Activated T-cell treated with anti-CD3 and anti-CD28 coated beads for 1 hour (primary cell): Measurements from ENCODE around the gene PKNOX2.

Experiments used
- DNase-seq: peaks from one replicate; pipeline ENCODE4 v3.0.0-alpha.2; 2020; ENCODE audit warnings: low read depth

PKNOX2 gene

GRCh38 chr11:125164422-125165110, at the start of gene PKNOX2:
Gene PKNOX2, plus strand, starts transcription at chr11:125164751. Its CDS starts 186,555 bp downstream, at chr11:125351306.
- DNase-seq: peak; percentile 64

DNA sequence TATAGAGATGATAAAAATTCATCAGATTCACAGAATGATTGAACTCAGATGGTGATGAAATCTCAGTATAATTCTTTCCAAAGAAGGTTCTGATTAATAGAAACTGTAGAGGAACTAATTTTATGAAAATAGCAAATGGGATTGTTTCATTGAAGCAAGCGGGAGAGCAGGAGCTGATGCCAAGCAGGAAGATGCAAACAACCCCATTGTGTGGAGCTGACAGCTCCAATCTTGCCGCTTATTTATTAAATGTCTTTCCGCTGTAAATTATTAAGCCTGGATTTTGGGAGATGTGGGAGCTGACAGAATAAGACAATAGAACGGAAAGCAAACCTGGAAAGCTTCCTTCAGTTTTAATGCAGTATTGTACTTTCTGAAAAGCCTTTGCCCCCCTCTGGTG, 47.1 kb upstream of the PKNOX2 start:
- DNase-seq: no peak

DNA sequence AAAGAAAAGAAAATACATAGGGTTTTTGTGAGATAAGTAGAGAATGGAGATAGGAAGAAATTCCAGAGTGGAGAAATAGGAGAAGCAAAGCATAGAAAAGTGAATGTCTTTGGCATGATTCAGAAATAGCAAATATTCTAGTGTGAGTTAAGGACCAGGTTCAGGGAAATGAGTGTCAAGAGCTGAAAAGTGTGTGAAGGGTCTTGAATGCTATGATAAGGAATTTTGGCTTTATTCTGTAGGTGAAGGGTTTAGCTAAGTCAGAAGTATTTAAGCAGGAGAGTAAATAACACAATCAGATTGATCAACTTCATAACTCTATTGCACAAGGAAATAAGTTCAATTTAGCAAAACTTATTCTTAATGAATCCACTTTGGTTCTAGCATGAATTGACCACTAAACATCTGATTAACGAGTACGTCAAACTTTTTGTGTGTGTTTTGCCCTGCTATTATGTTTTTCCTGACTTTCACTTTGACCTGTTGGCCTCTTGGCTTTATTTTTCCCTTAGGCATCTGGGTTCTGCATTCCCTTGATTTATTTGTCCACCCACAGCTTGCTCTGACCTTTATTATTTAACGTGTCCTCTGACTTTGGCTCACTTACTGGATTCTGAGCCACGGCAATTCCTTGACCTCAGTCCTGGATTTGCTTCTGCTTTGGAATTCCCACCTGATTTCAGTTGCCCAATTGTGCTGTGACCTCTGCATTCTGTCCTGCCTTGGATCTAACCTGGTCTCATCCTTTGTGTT, 41.2 kb upstream of the PKNOX2 start:
- DNase-seq: no peak

DNA sequence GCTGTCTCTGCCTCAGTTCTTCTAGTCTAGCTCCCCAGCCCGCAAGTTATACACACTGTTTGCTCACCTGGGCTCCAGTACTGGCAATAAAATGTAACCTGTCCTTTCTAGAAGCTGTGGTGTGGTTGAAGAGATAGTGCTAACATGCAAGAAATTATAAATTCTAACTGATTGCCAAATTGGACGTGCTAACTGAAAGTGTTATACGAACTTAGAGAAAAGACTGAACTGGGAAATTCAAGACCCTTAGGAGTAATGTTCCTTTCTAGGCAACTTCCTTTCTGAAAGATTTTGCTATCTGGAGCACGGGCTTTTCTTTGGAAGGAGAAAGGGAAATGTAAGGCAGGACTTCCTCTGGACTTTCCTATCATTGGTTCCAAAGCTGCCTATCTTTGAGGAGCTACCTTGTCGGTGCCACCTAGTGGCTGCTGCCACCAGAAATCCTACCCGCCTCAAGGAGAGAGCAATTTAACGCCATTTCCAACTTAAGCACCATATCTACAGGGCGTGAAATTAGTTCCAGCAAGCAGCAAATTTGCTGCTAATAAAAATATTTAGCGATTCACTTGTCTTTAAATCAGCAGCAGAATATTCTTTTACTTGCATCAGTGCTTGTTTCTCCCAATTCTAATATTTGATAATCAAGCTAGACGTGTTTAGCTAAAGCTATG, 40.5 kb upstream of the PKNOX2 start:
- DNase-seq: no peak

DNA sequence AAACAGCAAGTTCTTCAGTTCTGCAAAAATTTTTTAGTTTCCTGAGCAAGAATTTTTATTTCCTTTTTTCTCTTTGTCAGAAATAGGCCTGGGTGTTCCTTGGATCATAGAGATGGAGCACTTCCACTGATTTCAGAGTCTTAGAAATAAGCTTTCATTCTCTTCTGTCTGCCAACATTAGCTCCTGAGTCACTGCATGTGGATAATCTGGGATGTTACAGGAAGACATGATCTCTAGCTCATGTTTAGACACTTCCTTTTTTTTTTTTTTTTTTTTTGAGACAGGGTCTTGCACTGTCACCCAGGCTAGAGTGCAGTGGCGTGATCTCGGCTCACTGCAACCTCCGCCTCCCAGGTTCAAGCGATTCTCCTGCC, 39.9 kb upstream of the PKNOX2 start:
- DNase-seq: no peak

DNA sequence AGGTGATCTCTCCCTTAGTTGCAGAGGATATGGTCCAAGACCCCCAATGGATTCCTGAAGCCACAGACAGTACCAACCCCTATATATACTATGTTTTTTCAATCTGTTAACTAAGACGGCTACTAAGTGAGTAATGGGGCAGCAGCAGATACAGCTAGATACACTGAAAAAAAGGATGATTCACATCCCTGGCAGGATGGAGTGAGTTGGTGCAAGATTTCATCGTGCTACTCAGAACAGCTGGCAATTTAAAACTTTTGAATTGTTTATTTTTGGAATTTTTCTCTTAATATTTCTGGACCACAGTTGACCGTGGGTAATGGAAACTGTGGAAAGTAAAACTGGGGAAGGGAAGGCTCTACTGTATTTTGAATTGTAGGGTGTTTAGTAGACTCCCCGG, 36.1 kb upstream of the PKNOX2 start:
- no peak for DNase-seq

DNA sequence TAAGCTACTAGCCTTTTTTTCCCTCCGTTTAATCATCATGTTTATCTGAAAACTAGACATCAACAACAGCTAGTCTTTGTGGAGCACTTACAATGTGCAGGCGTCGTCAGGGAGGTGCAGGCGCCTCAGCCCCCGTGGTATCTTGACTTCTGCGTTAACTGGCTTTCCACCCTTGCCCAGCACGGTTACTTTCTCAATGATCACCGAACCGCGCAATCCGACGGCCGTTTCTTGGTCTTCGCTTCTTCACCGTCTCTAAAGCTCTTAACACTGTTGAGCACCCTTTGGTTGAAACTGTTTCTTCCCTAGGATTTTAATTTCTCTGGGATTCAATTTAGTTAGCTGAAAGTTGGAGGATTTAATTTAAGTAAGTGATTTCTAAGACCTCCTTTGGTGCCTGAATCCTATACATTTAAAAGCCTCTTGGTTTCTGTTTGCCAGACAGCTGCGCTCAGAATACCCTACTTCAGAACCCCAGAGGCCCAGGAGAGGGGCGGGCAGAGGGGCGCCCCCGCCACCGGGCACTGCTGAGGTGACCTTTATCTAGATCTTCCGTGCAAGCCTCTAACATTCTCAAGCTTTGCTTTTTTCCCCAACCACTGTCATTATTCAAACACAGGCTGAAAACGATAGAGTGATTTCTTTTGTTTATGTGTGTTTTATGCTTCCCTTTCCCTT, 35.1 kb upstream of the PKNOX2 start:
- no peak for DNase-seq

DNA sequence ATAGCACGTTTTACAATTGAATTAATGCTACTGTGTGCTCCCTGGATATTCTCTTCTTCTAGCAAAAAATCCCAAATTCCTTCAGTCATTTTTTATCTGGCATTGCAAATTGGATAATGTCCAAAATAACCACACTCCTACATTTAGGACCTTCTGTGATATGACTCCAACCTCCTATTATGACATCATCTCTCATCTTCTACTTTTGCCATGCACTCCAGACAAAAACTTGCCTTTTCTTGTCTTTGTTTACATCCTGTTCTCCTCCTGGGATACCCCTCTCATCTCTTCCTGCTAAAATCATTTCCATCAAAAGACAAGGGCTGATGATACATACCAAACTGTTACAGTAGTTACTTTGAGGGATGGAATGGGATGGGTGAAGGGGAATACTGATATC, 32.5 kb upstream of the PKNOX2 start:
- no peak for DNase-seq

DNA sequence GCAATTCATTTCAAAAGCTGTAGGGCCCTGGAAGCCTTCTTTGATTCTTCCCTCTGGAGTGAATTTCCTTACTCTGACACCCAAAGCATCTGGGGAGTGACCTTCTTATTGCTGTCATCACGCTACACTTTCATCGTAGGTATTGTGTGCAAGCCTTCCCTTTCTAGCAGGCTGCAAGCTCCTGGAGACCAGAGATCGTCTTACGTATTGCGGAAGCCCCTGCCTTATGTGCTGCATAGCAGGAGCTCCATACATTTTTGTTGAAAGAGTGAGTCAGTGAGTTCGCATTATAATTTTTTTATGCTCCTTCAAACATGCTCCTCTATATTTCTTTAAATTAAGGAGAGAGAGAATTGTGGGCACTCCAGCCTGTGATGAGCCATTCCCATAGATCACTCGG, 32.0 kb upstream of the PKNOX2 start:
- no peak for DNase-seq

GRCh38 chr11:125136001-125136400, 28.6 kb upstream of the PKNOX2 start:
- no peak for DNase-seq

DNA sequence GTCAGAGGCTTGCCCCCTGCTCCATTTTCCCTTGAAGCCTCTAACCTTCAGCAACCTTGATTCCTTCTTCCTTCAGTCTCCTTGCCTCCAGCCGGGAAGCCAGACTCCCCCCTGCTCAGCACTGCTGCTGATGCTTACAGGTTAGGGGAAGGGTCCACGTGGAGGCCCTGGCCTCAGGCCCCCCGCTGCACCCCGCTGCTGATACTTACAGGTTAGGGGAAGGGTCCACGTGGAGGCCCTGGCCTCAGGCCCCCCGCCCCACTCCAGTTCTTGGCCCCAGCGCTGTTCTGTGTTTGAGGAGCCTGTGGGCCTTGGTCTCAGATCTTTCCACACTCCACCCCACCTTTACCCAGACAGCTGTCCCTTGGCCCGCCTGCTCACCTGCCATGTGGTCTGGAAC, 25.6 kb upstream of the PKNOX2 start:
- no peak for DNase-seq

GRCh38 chr11:125139778-125140177, 24.8 kb upstream of the PKNOX2 start:
- no peak for DNase-seq

- DNase-seq: no peak
These were observed 24.3 kb upstream of the PKNOX2 start for GRCh38 chr11:125140233-125140632.

- DNase-seq: no peak
These were observed 23.4 kb upstream of the PKNOX2 start for GRCh38 chr11:125141178-125141577.

GRCh38 chr11:125141686-125142535, 22.6 kb upstream of the PKNOX2 start:
- peak; percentile 55 for DNase-seq

GRCh38 chr11:125146232-125146631, 18.3 kb upstream of the PKNOX2 start:
- no peak for DNase-seq

DNA sequence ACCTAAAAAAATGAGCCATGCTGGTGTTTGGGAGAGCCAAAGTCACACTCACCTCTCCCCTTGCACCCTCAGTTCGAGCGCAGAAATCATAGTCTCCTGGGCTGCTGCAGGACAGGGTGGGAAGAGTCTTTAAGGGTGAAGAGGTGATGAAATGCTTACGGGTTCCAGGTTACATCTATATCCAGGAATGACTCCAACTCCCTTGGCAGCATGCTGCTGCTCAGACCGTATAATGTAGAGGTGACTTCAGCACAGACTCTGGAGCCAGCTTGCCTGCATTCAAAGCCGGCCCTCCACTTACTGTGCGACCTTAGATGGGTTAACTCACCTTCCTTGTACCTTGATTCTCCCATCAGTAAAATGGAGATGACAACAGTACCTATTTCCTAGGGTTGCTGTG, 17.3 kb upstream of the PKNOX2 start:
- DNase-seq: no peak

DNA sequence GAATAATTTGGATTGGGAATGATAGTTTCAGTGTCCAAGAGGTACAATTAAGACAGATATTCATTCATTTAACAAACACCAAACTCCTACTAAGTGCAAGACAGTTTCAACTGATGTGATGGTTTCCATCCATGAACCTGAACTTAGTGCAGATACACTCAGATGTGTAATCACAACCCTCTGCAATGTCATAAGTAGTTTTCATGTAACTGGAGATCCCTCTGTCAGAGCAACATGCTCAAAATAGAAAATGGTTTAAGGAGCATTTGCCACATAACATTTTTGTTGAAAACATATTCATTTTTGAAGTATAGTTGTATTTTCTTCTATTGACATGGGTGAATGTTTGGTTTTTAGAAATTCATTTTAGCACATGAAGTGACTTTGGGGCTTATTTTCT, 16.5 kb upstream of the PKNOX2 start:
- no peak for DNase-seq

DNA sequence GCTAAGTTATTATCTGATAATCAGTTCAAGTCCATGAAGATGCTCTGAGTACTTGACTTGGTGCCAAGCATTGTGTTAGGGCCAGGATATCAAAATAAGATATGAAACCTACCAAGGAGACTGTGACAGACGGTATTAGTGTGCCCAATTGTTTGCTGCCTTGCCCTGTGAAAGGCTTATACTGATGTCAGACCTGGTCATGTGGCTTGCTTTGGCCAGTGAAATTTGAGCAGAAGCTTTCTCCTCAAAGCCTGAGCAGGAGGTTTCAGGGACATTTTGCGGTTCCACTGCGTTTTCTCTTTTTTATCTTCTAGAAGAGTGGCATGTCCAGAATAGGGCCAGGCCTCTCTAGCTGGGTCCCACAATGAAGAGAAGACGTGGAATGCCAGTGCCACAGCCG, 15.8 kb upstream of the PKNOX2 start:
- DNase-seq: no peak

DNA sequence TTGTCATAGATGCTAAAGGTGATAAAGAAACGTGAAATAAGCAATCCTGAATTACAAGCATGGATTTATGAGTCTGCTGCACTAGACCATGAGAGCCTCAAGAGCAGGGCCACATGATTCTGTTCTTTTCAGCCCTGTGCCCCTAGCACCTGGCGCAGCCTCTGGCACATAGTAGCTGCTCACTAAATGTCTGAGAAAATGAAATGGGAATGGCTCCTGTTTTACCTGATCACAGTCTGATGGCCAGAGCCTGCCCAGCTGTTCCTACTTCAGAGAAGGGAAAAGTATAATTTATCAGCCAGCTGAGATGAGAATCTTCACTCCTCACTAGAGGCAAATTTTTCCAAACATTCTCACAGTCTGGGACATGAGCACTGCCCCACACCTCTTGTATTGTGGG, 10.7 kb upstream of the PKNOX2 start:
- no peak for DNase-seq

DNA sequence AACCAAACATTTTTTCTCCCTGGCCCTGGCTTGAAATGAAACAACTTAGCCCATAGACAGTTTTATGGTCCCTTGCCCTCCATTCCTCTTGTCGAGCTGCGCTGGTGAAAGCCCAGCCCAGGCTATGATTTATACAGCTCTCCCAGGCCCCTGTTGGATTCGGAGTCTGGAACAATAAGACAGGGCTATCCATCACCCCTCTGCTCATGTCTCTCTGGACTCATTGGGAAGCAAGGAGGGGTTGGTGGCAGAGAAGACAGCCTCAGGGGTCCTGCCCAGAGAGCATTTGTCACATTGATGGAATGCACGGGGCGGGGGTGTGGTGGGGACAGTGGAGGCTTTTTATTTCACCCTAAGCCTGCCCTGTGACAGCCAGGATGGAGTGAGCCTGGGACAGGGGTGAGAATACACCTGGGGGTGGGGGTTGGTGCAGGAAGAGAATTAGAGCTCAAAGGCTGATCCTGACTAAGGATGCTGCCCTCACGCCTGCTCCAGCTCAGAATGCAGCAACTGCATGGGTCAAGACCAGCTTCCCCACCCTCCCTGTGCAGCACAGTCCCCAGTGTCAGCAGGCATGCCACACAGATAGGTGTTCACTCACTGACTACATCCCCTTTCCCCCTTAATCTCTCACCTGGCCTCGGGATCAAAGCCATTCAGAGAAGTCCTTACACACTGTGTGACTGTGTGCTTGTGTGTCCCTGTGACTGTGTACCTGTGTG, 10.0 kb upstream of the PKNOX2 start:
- no peak for DNase-seq
